Right lobe of liver (tissue), 4 donors: ENCODE results near the gene TMEM214.

Experiments
- POLR2A ChIP-seq: fragments of 450-650 bp; IDR thresholded peaks from one replicate; pipeline ENCODE4 v1.6.1; 2017; ENCODE audit warnings: antibody characterized with exemption, mild to moderate bottlenecking
- TF ChIP-seq, protein P1 (sequence below), 4 donors: fragments of 200-600 bp in 3 of 4; fragments of 450-650 bp in 1 of 4; IDR thresholded peaks; one replicate each; pipeline versions ENCODE4 v1.5.1 to v1.8.0; 2016 to 2022; ENCODE audit warnings: antibody characterized with exemption in 4 of 4, mild to moderate bottlenecking in 2 of 4
- donor health status: DM: no; HTN: no; CAD: no.
- donor health status: DM: no; HTN: no; CAD: no.
- donor health status: DM: no; HTN: yes; CAD: no.

- TF ChIP-seq, protein P1, sequence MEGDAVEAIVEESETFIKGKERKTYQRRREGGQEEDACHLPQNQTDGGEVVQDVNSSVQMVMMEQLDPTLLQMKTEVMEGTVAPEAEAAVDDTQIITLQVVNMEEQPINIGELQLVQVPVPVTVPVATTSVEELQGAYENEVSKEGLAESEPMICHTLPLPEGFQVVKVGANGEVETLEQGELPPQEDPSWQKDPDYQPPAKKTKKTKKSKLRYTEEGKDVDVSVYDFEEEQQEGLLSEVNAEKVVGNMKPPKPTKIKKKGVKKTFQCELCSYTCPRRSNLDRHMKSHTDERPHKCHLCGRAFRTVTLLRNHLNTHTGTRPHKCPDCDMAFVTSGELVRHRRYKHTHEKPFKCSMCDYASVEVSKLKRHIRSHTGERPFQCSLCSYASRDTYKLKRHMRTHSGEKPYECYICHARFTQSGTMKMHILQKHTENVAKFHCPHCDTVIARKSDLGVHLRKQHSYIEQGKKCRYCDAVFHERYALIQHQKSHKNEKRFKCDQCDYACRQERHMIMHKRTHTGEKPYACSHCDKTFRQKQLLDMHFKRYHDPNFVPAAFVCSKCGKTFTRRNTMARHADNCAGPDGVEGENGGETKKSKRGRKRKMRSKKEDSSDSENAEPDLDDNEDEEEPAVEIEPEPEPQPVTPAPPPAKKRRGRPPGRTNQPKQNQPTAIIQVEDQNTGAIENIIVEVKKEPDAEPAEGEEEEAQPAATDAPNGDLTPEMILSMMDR (IDR thresholded peaks at IDR 0.05): no peak
- no peak for TF ChIP-seq POLR2A
These were observed 26.5 kb downstream of the TMEM214 start for GRCh38 chr2:27059141-27059820.
